ENCODE results near the gene ZDHHC13. TPM values are rescaled to one million over a fixed set of nuclear protein-coding genes. Genes with fewer than 3 reads are reported as not detected.

The ZDHHC13 gene
- total and polyA plus RNA-seq, 2 of the 4 experiments (the other 2 are of a cell fraction): 7.2 to 15.1 TPM

- CTCF ChIA-PET: no interaction called here
- H2BK15ac ChIP-seq (ENCODE audit: low read depth, low read length): no peak overlapping the region
- POLR2A ChIA-PET (ENCODE audit: unreplicated experiment): no interaction called here
- no peak overlapping the region for H3K23ac ChIP-seq (ENCODE audit: low read depth, low read length)
- TF ChIP-seq CHD1 (IDR thresholded peaks at IDR 0.05; ENCODE audit: low read depth, low read length) (no peak), MAFK (IDR thresholded peaks at IDR 0.05; ENCODE audit: low read depth, low read length) (peak; percentile 57; the same call in 1 of the 2 replicates)
- no peak overlapping the region for H2AK5ac ChIP-seq (ENCODE audit: low read depth, low read length)
- no peak for ATAC-seq (ENCODE audit: low read depth)
- no peak overlapping the region for H3K9ac ChIP-seq (ENCODE audit: low read depth, low read length)
- H2AK9ac ChIP-seq (replicated peaks; ENCODE audit: low read depth, low read length, poor library complexity): no peak overlapping the region
- dilution Hi-C loops (cut with HindIII; ENCODE audit: low sequenced_read_pairs, unreplicated experiment) (no loop called here), in situ Hi-C loops (cut with MboI; ENCODE audit: low sequenced_read_pairs) (no loop called here), intact Hi-C loops (cut with micrococcal nuclease) (no loop called here)
- no peak overlapping the region for H3K4me2 ChIP-seq (ENCODE audit: low read depth, low read length)
- H2BK20ac ChIP-seq (ENCODE audit: low read depth, low read length): no peak overlapping the region
- BruUV-seq (replicated peaks): no TSS peak
- no peaks in the 10 kb centered on the region for H3K9me1 ChIP-seq (ENCODE audit: insufficient read depth, low read length)
- no peak for DNase-seq
- H4K91ac ChIP-seq (ENCODE audit: insufficient read depth, low read depth, low read length): no peak overlapping the region
- no peaks in the 10 kb centered on the region for H3K9me3 ChIP-seq (ENCODE audit: control insufficient read depth, insufficient read depth, low read length)
- H3K27me3 ChIP-seq (ENCODE audit: control insufficient read depth, insufficient read depth, low read length): no peaks in the 10 kb centered on the region
- H3K4ac ChIP-seq (ENCODE audit: low read depth, low read length): no peak overlapping the region
- H3K4me1 ChIP-seq (ENCODE audit: control insufficient read depth, insufficient read depth, low read length): 0 out of 2 replicates have a peak, but pooled peaks cover 1% of the 10 kb centered on the region
- H3K14ac ChIP-seq (replicated peaks; ENCODE audit: low read depth, low read length): no peak overlapping the region
- H4K20me1 ChIP-seq (ENCODE audit: insufficient read depth, low read length): no peaks in the 10 kb centered on the region
- no peak overlapping the region for H2BK120ac ChIP-seq (ENCODE audit: low read depth, low read length)
- H4K8ac ChIP-seq (ENCODE audit: low read depth in 2 of 2, low read length in 2 of 2): no peak overlapping the region
- no peak overlapping the region for H3K4me3 ChIP-seq (ENCODE audit: insufficient read depth, low read depth, low read length)
- no peak overlapping the region for H2AFZ ChIP-seq (replicated peaks; ENCODE audit: low read length, poor library complexity)
- H2BK5ac ChIP-seq (ENCODE audit: low read depth, low read length, poor library complexity, severe bottlenecking): no peak overlapping the region
- H3K36me3 ChIP-seq (ENCODE audit: control insufficient read depth, insufficient read depth, low read length): peaks cover 6% of the 10 kb centered on the region; the same call in 1 of the 2 replicates
- no peaks in the 10 kb centered on the region; a peak in 1 of 4 replicates for H3K79me1 ChIP-seq (ENCODE audit: low read depth in 1 of 2, low read length in 2 of 2)
- H3K56ac ChIP-seq (ENCODE audit: extremely low read depth, insufficient read depth, low read length): no peak overlapping the region
- no peak overlapping the region for H3K27ac ChIP-seq (ENCODE audit: insufficient read depth, low read length)
- no peak overlapping the region for H3K18ac ChIP-seq (ENCODE audit: low read depth, low read length)
- no peak overlapping the region for H4K5ac ChIP-seq (ENCODE audit: low read depth, low read length)
- WGBS, 2 experiments (ENCODE audit: extremely low coverage in 2 of 2, insufficient read length in 1 of 2): no CpG with 5 or more reads among the region's 4 CpGs
Measured at GRCh38 chr11:19164230-19164855, 47.4 kb downstream of the ZDHHC13 start.
